GM18508 (cell line): ENCODE results near the gene NR1D1.

ENCODE experiments used
- ATAC-seq: cut with Tn5 transposase; IDR thresholded peaks from one replicate; pipeline ENCODE4 v1.9.1; 2021; ENCODE audit warnings: moderate number of reproducible peaks; ENCODE audit not compliant: insufficient read depth, unreplicated experiment

The NR1D1 gene

GRCh38 chr17:40079545-40079944 is 20.8 kb downstream of the NR1D1 start:
- no peak for ATAC-seq

- no peak for ATAC-seq
Observed at GRCh38 chr17:40076591-40076990, 23.8 kb downstream of the NR1D1 start.

DNA sequence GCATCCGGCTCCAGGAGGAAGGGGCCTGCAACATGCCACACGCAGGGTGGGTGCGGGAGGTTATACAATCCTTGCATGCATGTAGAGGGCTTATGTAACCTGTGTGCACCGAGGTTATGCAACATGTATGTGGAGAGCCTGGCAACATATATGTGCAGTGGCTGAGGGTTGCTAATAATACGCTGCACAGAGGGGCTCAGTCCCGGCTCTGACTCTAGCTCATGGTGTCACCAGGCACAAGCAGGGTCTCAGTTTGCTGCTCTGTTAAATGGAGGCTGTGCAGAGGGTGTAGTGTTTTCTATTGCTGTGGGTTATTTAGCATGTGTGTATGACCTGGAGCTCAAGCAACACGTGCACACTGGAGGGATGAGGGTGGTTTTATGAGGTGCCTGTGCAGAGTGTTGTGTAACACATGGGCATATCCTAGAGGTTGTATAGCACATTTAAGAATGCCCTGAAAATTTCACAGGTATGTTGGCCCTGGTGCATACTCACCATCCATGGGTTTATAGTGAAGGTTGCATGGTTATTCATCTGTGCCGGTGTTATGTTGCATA is 24.4 kb downstream of the NR1D1 start:
- no peak for ATAC-seq

DNA sequence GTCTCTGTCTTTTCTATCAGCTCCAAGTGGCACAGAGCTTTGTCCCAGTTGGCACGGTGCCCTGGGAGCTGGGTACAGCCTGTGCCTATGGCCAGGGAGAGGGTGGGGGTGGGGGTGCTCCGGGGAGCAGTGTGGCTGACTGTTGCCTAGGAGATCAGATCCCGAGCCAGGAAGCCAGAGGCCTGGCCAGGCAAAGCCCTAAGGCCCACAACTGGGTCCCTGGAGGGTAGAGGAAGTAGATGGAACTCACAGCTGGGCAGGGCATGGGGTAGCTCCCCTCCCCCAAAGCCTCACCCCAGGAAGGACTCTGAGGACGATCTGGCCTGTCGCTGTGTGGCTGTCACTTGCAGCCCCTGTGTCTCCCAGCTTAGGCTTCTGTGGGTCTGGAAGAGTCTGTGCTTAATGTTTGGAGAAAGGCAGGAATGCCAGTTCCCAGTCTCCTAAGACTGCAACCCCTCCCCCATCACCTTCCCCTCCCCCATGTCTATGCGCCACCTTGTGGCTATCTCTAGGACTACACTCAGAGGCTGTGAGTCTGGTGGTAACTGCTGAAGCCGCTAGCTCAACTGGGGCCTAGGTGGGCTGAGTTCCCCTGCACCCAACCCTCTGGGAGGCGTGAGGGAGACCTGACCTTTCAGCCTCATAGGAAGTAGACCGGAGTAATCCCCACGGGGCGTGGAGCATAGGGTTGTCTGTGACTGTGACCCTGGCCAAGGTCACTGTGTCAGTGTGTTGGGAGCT is 25.0 kb downstream of the NR1D1 start:
- no peak for ATAC-seq

- ATAC-seq = no peak
Observed at GRCh38 chr17:40074871-40075200, 25.6 kb downstream of the NR1D1 start.

- no peak for ATAC-seq
Observed at GRCh38 chr17:40074175-40074512, 26.2 kb downstream of the NR1D1 start.

GRCh38 chr17:40073454-40074174 is 26.8 kb downstream of the NR1D1 start:
- no peak for ATAC-seq

DNA sequence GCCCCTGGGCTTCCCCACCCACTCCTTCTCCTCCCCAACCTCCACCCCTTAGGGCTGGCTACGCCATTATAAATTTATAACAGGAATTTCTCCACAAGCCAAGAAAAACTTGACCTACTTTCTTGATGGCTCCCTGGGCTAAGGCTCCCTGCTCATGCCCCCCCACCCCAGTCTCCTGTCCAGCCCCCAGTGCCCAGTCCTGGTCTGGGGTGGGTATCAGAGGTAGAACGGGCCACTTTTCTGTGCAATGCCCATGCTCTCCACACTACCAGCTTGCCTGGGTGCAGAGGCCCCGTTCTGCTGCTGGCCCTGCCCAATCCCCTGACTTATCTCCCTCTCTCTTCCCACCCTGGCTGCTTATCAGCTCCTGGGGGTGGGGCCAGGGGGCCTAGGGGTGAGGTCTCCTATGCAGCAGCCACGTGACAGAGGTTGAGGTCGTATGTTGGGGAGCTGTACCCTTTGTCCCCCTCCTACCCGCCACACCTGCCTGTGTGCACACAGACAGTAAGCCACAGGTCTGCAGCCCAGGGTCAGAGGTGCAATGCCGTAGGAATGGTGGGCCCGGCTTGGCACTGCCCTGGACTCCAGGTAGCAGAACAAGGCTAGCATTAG is 27.5 kb downstream of the NR1D1 start:
- ATAC-seq = no peak

DNA sequence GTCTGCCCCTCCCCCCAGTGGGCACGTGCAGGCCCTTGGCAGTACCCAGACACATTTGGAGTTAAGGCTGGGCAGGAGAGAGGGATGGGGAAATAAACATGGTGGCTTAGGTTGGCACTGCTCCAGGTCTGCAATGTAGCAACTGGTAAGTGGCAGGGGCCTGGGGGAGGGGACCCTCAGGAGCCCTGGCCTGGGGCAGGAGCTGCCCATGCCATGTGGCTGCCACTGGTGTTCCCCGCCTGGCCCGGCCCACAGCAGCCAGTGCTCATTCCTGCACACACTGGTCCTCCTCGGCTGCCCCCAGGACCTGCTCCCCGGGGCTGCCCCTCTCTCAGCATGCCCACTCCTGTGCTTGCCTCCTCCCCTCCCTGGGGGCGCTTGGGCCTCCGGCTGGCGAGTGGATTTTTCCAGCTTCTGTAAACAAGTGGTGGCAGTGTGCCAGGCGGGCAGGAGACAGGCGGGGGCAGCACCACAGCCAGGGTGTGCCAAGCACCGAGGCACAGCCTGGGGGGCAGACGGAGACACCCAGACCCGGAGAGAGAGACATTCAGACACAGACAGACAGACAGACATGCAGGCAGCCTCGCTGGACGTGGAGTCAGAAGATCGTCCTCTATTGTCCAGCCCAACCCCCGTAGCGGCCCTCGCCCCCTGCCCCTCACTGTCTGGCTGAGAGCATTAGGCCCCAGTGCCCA is 28.2 kb downstream of the NR1D1 start:
- no peak for ATAC-seq

DNA sequence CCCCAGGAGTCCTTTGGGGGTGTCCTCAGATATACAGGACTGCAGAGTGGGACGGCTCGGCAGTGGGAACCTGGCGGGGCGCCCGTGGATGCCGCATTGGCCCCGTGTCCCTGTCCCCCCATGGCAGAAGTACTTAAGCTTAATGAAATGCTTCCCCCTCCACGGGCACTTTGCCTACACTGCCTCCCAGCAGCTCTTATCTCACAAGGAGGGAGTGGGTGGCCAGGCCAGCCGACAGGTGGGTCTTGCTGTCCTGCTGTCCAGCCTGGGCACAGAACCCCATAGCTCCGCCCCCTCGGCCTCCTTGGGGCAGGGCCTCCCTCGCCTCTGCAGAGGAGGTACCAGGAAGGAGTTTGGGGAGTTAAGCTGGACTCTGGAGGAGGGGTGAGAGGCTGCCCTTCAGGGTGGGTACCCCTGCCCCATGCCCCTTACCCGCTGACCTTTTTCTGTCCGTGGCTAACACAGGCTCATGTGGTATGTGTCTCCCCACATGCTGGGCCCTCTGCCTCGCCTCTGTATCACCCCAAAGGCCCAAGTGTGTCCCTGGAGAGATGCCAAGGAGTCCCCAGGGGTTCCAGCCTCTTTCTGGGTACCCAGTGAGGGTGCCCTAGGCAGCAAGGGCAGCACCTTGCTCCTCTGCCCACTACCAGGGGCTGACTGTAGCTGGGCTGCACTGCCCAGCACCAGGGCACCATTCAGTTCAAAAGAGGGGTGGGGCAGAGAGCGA is 28.9 kb downstream of the NR1D1 start:
- no peak for ATAC-seq

DNA sequence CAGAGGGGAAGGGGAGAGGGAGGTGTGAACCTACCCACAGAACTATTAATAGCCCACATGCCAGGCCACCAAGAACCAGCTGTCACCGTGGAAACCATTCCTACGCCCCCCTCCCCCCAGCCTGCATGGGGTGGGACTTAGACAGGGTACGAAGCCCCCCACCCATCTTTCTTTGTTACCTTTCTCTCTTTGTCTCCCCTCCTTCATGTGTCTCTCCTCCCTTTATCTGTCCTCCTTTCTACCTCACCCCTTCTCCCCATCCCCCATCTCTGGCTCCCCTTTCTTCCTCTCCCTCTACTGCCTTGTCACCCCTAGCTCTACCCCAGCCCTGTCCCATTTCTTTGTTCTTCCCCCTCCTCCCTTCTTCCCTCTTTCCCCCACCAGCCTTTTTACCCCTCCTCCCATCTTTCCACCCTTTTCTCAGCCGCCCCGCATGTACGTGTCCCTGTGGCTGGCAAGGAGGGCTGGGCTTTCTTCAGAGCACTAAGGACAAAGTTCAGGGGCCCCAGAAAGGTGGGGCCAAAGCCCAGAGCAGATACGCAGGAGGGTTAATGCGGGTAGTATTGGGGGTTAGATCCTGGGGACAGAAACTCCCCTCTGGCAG is 29.6 kb downstream of the NR1D1 start:
- ATAC-seq = no peak

DNA sequence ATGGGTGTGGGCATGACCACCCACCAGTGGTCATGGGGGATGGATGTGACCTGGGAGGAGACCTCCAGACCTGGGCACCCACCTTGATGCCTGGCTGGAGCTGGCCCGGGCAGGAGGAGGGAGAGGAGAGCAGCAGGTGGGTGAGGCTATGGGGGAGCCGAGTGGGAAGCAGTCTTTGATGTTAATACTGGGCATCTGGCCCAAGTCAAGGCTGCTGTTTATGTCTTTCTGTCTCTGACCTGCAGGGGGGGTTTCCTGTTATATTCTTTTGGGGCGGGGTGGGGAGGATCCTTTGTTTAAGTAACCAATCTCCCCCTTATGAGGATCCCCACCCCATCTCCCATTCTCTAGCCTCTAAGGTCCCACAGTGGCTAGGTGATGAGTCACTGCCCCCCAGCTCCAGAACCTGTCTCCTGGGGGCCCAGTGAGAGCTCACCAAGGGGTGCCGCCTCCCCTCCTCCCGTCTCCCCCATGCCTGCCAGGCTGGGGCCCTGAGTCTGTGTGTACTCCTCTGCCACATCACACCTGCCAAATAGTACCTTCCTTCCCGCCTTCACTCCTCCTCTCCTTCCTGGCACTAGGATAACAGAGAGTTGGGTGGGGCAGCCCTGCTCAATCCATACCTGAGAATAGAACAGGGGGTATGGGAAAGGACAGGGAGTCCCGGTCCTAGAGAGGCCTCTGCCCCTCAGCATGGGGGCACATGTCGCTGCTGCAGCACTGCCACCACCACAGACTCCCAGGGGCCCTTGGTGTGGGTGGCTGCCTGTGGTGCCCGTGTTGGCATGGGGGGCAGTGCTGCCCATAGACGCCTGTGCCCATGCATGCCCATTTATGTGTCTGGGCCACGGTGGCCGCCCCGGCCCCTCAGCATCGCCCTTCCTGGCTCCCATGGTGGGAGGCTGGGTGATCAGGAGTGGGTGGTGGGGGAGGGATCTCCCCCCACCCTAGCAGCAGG is 30.4 kb downstream of the NR1D1 start:
- no peak for ATAC-seq

GRCh38 chr17:40068917-40069750 is 31.3 kb downstream of the NR1D1 start:
- ATAC-seq = no peak

GRCh38 chr17:40068584-40068916 is 31.8 kb downstream of the NR1D1 start:
- ATAC-seq = no peak

DNA sequence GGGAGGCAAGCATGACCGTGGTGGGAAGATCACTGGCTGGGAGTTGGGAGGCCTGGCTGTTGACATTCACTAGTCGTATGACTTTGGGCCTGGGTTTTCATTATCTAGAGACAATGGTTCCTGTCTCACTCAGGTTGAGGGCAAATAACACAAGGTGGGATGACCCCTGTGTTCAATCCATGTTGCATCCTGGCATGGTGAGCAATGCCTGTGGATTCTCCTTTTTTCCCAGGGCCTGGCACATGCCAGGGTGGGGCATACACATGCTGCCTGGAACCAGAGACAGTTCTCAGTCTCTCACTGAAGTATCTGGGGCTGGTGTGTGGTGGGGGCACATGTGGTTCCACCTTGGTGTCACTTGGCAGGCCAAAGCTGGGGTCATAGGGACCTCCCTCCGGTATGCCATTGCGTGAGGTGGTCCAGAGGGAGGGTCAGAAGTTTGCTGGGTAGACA is 32.2 kb downstream of the NR1D1 start:
- ATAC-seq = no peak

DNA sequence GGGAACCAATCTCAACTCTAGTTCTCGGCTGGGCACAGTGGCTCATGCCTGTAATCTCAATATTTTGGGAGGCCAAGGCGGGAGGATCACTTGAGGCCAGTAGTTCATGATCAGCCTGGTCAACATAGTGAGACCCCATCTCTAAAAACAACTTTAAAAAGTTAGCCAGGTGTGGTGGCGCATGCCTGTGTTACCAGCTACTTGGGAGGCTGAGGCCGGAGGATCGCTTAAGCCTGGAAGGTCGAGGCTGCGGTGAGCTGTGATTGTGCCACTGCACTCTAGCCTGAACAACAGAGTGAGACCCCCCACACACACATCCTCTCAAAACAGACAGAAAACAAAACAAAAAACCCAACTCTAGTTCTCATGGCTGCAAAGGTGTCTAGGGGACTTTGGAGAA is 32.7 kb downstream of the NR1D1 start:
- ATAC-seq = no peak

GRCh38 chr17:40065769-40066510 is 34.4 kb downstream of the NR1D1 start:
- no peak for ATAC-seq
